Mucosa of stomach (tissue), 1 donor: Measurements from ENCODE around the gene PTCD3.

Experiments
- H3K27me3 ChIP-seq: one replicate; pipeline ENCODE4 v1.7.0; 2013; ENCODE audit warnings: mild to moderate bottlenecking, low read length; ENCODE audit not compliant: control insufficient read depth, insufficient read depth
- H3K36me3 ChIP-seq: one replicate; pipeline ENCODE4 v1.7.0; 2013; ENCODE audit warnings: low read length; ENCODE audit not compliant: control insufficient read depth, insufficient read depth
- H3K4me1 ChIP-seq: one replicate; pipeline ENCODE4 v1.7.0; 2013; ENCODE audit warnings: mild to moderate bottlenecking, low read length; ENCODE audit not compliant: control insufficient read depth, insufficient read depth
- H3K4me3 ChIP-seq: one replicate; pipeline ENCODE4 v1.7.0; 2013; ENCODE audit warnings: low read length
- H3K9ac ChIP-seq: one replicate; pipeline ENCODE4 v1.7.0; 2013; ENCODE audit warnings: mild to moderate bottlenecking, low read length, moderate library complexity
- H3K9me3 ChIP-seq: one replicate; pipeline ENCODE4 v1.7.0; 2013; ENCODE audit warnings: mild to moderate bottlenecking, low read length, moderate library complexity; ENCODE audit not compliant: control insufficient read depth
- donor health status: Pancreatic carcinoma.

The PTCD3 gene

DNA sequence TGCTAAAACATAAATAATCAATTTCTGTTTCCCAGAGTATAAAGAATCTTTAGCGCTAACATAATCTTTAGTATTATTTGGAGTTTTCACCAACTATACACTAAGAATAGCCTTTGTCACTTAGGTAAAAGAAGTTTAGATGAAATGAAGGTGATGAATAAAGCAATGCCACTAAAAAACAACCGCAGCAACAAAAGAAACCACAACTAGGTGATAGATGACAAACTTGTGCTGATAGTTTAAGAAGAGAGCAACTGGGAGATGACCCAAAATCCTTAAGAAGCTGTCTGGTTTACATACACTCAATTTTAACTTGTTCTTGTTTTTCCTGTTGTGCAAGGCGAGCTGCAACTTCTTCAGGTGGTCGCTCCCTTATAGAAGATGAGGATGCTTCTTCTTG, 64.4 kb downstream of the PTCD3 start:
- Histone ChIP-seq H3K4me3 (no peak overlapping the region), H3K4me1 (no peaks in the 10 kb centered on the region), H3K27me3 (no peaks in the 10 kb centered on the region), H3K36me3 (peaks cover 5% of the 10 kb centered on the region), H3K9ac (no peak overlapping the region), H3K9me3 (no peaks in the 10 kb centered on the region)

DNA sequence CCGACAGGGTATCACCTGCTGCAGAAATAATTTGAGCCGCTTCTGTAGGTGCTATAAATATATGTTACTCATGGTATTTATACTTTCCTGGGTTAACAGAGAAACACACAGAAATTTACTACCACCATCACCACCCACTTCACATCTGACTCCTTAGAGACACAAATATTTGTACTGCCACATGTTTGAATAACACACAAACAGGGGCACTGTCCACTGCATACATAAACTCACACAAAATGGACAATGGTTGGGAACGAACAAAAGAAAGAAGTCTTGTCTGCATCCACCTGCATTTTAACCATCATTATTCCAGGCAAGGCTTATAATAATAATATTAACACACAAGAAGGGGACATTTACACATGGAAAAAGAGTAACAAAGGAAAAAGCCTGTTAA, 65.3 kb downstream of the PTCD3 start:
- Histone ChIP-seq H3K36me3 (peaks cover 5% of the 10 kb centered on the region), H3K4me1 (peaks cover 5% of the 10 kb centered on the region), H3K27me3 (no peaks in the 10 kb centered on the region), H3K9me3 (no peaks in the 10 kb centered on the region), H3K4me3 (no peak overlapping the region), H3K9ac (no peak overlapping the region)

GRCh38 chr2:86172610-86173009, 66.6 kb downstream of the PTCD3 start:
- Histone ChIP-seq H3K9ac (no peak overlapping the region), H3K36me3 (peaks cover 5% of the 10 kb centered on the region), H3K4me1 (peaks cover 8% of the 10 kb centered on the region), H3K9me3 (no peaks in the 10 kb centered on the region), H3K27me3 (no peaks in the 10 kb centered on the region), H3K4me3 (no peak overlapping the region)

DNA sequence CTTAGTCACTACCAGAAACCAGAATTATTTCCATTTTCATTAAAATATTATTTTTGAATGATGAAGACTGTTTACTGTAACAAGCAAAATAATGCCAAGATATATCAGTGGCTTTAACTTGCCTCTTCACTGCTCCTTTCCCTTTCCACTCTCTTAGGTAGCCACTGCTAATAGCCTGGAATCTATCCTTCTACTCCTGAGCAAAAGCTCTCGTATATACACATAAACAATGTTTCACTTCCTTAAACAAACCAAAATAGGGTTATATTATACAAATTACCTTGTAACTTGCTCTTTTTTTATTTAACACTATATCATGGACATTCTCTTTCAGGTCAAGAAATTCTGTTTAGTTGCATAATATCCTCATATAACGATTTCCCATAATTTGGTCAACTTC, 68.4 kb downstream of the PTCD3 start:
- Histone ChIP-seq H3K9ac (no peak overlapping the region), H3K4me3 (no peak overlapping the region), H3K9me3 (no peaks in the 10 kb centered on the region), H3K36me3 (no peaks in the 10 kb centered on the region), H3K4me1 (peaks cover 8% of the 10 kb centered on the region), H3K27me3 (no peaks in the 10 kb centered on the region)

DNA sequence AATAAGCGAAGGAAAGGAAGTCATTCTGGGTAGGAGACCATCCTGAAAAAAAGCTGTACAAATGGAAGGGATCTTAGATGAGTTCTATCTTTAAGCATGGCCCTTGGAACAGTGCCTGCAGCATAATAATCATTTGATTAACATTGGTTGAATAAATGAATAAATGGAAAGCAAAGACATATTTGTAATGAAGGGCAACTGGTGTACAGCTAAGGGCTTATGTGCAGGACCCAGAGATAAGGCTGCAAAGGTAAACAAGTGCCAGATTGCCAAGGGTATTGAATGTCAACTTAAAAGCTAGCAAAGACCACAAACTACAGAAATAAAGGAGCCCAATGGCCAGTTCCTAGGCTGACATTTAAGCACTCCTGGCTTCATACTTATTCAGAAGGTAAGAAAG, 69.8 kb downstream of the PTCD3 start:
- no peak overlapping the region for H3K9ac ChIP-seq
- H3K4me1 ChIP-seq = peaks cover 8% of the 10 kb centered on the region
- H3K9me3 ChIP-seq = no peaks in the 10 kb centered on the region
- H3K4me3 ChIP-seq = no peak overlapping the region
- H3K36me3 ChIP-seq = no peaks in the 10 kb centered on the region
- no peaks in the 10 kb centered on the region for H3K27me3 ChIP-seq

GRCh38 chr2:86176597-86176996, 70.6 kb downstream of the PTCD3 start:
- no peaks in the 10 kb centered on the region for H3K27me3 ChIP-seq
- no peaks in the 10 kb centered on the region for H3K36me3 ChIP-seq
- no peak overlapping the region for H3K4me3 ChIP-seq

GRCh38 chr2:86185517-86186212, 79.6 kb downstream of the PTCD3 start:
- no peak overlapping the region for H3K9ac ChIP-seq

More at GRCh38 chr2:86176597-86176996, 70.6 kb downstream of the PTCD3 start:
- Histone ChIP-seq H3K4me1 (peaks cover 8% of the 10 kb centered on the region), H3K9me3 (no peaks in the 10 kb centered on the region), H3K9ac (no peak overlapping the region)

GRCh38 chr2:86186431-86186830, 80.4 kb downstream of the PTCD3 start:
- no peaks in the 10 kb centered on the region for H3K27me3 ChIP-seq
- no peak overlapping the region for H3K9ac ChIP-seq
- no peaks in the 10 kb centered on the region for H3K9me3 ChIP-seq
- H3K4me3 ChIP-seq = no peak overlapping the region
- no peaks in the 10 kb centered on the region for H3K36me3 ChIP-seq
- peaks cover 14% of the 10 kb centered on the region for H3K4me1 ChIP-seq

More at GRCh38 chr2:86185517-86186212, 79.6 kb downstream of the PTCD3 start:
- H3K9me3 ChIP-seq = no peaks in the 10 kb centered on the region
- H3K4me3 ChIP-seq = no peak overlapping the region
- H3K4me1 ChIP-seq = peaks cover 14% of the 10 kb centered on the region
- no peaks in the 10 kb centered on the region for H3K36me3 ChIP-seq
- no peaks in the 10 kb centered on the region for H3K27me3 ChIP-seq

DNA sequence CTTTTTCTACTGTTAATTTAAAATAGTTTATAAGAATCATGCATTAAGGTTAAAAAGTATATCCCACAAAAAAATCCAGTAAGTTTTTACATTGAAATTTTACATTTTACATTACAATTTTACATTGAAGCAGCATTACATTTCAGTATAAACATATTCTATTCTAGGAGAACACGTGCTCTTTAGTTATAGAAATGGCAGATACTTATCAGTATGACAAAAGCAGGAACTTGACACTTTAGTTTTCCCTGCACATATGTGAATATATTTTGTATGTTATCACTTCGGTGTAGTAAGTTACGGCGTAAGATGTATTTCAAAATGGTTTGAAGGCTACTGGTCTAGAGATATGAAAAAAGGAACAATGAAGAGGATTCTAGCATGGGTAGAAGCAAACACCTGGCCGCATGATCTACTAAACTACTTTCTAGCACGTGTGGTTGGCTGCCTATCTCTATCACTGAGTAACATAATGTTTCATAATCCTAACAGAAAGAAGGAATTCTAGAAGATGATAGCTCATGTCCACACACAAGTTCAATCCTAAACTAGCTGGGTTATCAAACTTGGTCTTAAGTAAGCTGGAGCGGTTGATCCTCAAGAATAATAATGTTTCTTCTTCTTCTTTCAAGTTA, 83.9 kb downstream of the PTCD3 start:
- Histone ChIP-seq H3K4me3 (no peak overlapping the region), H3K9ac (no peak overlapping the region), H3K9me3 (no peaks in the 10 kb centered on the region), H3K4me1 (peaks cover 19% of the 10 kb centered on the region), H3K36me3 (no peaks in the 10 kb centered on the region), H3K27me3 (no peaks in the 10 kb centered on the region)
